MCF 10A (cell line): ENCODE measurements around the gene TRAK1. TPM values are rescaled to one million over a fixed set of nuclear protein-coding genes. Genes with fewer than 3 reads are reported as not detected.

Experiments
- BruUV-seq: library from RNA; stranded (reverse); fragments of 400-500 nt; replicated peaks from 2 replicates; lab custom pipeline; 2021; lab: Mats Ljungman, UMichigan
- CTCF ChIA-PET: fragments of 300-600 bp; sonication (Branson Sonifier 250); formaldehyde crosslinking; extraction: SDS; loops from one replicate; lab custom pipeline; 2021; ENCODE audit warnings: antibody characterized with exemption, inconsistent platforms; lab: Yijun Ruan, JAX
- POLR2A ChIA-PET: fragments of 300-600, 350-650 bp; sonication (Branson Sonifier 250); formaldehyde crosslinking; extraction: SDS; loops from one replicate; lab custom pipeline; 2020; ENCODE audit warnings: antibody characterized with exemption, inconsistent platforms; lab: Yijun Ruan, JAX
- DNase-seq: peaks from one replicate; pipeline ENCODE4 v3.0.0-alpha.2; 2018; ENCODE audit not compliant: unreplicated experiment
- H3K27ac Mint-ChIP-seq: one replicate; pipeline ENCODE4 v1.8.0; 2022; ENCODE audit warnings: mild to moderate bottlenecking, low read depth, mixed read lengths; ENCODE audit not compliant: unreplicated experiment
- H3K27me3 Mint-ChIP-seq: one replicate; pipeline ENCODE4 v1.8.0; 2022; ENCODE audit warnings: mixed read lengths; ENCODE audit not compliant: insufficient read depth, unreplicated experiment
- H3K36me3 Mint-ChIP-seq: one replicate; pipeline ENCODE4 v1.8.0; 2022; ENCODE audit warnings: mild to moderate bottlenecking, moderate library complexity, mixed read lengths; ENCODE audit not compliant: insufficient read depth, unreplicated experiment
- H3K4me1 Mint-ChIP-seq: one replicate; pipeline ENCODE4 v1.8.0; 2022; ENCODE audit warnings: mixed read lengths; ENCODE audit not compliant: insufficient read depth, unreplicated experiment
- H3K4me3 Mint-ChIP-seq: one replicate; pipeline ENCODE4 v1.8.0; 2022; ENCODE audit warnings: mild to moderate bottlenecking, moderate library complexity, mixed read lengths; ENCODE audit not compliant: unreplicated experiment
- H3K9me3 Mint-ChIP-seq: one replicate; pipeline ENCODE4 v1.8.0; 2022; ENCODE audit warnings: mixed read lengths; ENCODE audit not compliant: unreplicated experiment
- intact Hi-C: fragments of 100-400 bp; cut with micrococcal nuclease; formaldehyde crosslinking; loops from 2 replicates; pipeline ENCODE4 v1.14.1; 2022
- total RNA-seq: library from RNA; stranded (reverse); gene quantifications from 2 replicates; pipeline ENCODE4 v1.2.3, GENCODE V29; 2022
- TF ChIP-seq, protein P1 (sequence below): fragments of 200-600 bp; IDR thresholded peaks from one replicate; pipeline ENCODE4 v1.8.0; 2022; ENCODE audit warnings: antibody characterized with exemption, mild to moderate bottlenecking; ENCODE audit not compliant: unreplicated experiment

TRAK1 gene
- total RNA-seq, 1 experiment from 2014 or later: 33.2 TPM

DNA sequence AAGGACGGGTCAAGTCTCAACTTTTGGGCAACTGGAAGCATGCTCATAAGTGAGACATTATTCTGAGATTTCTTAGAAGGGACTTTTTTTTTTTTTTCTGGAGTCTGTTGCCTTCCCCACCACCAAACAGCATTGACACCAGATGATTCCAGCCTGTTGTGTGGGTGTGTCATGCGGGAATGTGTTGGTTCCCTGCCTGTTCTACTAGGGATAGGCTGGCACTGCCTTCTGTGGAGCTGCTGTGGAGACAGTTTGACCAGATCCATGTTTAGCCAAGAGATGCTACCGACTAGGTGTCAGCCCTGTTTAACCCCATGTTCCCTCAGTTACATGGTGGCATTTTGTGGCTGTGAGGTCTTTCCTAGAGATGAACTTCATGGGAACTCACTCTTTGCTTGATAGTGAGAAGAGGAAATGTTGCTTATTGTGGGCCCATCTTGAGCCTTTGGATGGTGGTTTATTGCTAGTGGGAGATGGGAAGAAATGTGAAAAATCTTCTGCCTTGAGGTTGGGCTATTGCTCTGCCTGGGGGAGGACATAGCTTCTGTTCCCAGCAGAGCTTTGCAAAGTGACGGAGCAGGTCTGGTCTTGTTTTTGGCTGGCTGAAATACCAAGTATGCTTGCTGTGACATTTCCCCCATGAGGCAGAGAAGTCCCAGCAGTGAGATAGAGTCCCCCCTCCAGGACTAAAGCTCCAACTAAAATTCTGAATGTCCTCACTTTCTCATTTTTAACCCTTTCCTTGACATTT, 31.3 kb downstream of the TRAK1 start:
- TF ChIP-seq, protein P1, sequence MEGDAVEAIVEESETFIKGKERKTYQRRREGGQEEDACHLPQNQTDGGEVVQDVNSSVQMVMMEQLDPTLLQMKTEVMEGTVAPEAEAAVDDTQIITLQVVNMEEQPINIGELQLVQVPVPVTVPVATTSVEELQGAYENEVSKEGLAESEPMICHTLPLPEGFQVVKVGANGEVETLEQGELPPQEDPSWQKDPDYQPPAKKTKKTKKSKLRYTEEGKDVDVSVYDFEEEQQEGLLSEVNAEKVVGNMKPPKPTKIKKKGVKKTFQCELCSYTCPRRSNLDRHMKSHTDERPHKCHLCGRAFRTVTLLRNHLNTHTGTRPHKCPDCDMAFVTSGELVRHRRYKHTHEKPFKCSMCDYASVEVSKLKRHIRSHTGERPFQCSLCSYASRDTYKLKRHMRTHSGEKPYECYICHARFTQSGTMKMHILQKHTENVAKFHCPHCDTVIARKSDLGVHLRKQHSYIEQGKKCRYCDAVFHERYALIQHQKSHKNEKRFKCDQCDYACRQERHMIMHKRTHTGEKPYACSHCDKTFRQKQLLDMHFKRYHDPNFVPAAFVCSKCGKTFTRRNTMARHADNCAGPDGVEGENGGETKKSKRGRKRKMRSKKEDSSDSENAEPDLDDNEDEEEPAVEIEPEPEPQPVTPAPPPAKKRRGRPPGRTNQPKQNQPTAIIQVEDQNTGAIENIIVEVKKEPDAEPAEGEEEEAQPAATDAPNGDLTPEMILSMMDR: no peak
- peaks cover 38% of the 10 kb centered on the region for H3K4me1 Mint-ChIP-seq
- peaks cover 14% of the 10 kb centered on the region for H3K36me3 Mint-ChIP-seq
- H3K4me3 Mint-ChIP-seq: peak overlapping the region; percentile 28
- BruUV-seq: no TSS peak
- POLR2A ChIA-PET: interaction anchor here (0.7 to 1.6 kb wide), 8 partner anchors 13 to 76 kb away, joined by 3 to 12 read pairs (median 4); no protein-coding TSS in a partner anchor
- H3K9me3 Mint-ChIP-seq: no peaks in the 10 kb centered on the region
- peak overlapping the region; percentile 90 for H3K27ac Mint-ChIP-seq
- DNase-seq: peak; percentile 61
- no peaks in the 10 kb centered on the region for H3K27me3 Mint-ChIP-seq
- intact Hi-C loops: loop anchor here (10.0 kb wide), 1 partner anchor 1338 kb away; no protein-coding TSS in a partner anchor
- CTCF ChIA-PET: interaction anchor here (0.7 to 10.1 kb wide), 5 partner anchors 12 to 68 kb away, joined by 3 to 369 read pairs (median 3); no protein-coding TSS in a partner anchor

DNA sequence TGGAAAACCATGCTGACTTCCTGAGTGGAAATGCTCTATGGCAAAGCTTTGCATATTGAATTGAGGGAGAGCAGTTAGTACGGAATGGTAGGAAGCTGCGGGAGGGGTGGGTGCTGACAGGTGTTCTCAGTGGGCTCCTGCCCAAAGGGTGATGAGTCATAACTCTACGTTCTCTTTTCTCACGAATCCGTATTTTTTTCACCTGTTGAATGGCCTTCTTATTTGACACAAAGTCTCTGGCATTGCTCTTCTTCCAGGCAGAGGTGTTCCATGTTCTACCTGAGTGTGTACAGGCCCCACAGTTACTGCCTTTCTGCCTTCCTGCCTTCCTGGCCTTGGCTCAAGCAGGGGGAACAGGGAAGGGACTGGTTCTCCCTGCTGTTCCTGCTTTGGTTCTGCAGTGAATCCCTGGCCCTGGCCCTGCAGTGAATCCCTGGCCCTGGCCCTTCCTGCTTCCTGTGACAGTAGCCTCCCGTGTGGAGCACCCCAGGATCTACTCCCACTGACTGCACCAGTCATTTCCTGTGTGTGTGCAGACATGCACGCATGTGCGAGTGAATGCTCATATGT, 31.9 kb downstream of the TRAK1 start:
- H3K9me3 Mint-ChIP-seq: no peaks in the 10 kb centered on the region
- ChIA-PET CTCF (interaction anchor here (0.7 to 10.1 kb wide), 5 partner anchors 12 to 67 kb away, joined by 3 to 369 read pairs (median 3); no protein-coding TSS in a partner anchor), POLR2A (interaction anchor here (0.8 to 1.6 kb wide), 7 partner anchors 12 to 64 kb away, joined by 3 to 12 read pairs (median 5); no protein-coding TSS in a partner anchor)
- DNase-seq: peak; percentile 56
- peaks cover 36% of the 10 kb centered on the region for H3K4me1 Mint-ChIP-seq
- peak overlapping the region; percentile 90 for H3K27ac Mint-ChIP-seq
- intact Hi-C loops: loop anchor here (10.0 kb wide), 1 partner anchor 1338 kb away; no protein-coding TSS in a partner anchor
- peak overlapping the region; percentile 58 for H3K4me3 Mint-ChIP-seq
- H3K27me3 Mint-ChIP-seq: no peaks in the 10 kb centered on the region
- no TSS peak for BruUV-seq
- peaks cover 14% of the 10 kb centered on the region for H3K36me3 Mint-ChIP-seq
- TF ChIP-seq, protein P1: no peak

DNA sequence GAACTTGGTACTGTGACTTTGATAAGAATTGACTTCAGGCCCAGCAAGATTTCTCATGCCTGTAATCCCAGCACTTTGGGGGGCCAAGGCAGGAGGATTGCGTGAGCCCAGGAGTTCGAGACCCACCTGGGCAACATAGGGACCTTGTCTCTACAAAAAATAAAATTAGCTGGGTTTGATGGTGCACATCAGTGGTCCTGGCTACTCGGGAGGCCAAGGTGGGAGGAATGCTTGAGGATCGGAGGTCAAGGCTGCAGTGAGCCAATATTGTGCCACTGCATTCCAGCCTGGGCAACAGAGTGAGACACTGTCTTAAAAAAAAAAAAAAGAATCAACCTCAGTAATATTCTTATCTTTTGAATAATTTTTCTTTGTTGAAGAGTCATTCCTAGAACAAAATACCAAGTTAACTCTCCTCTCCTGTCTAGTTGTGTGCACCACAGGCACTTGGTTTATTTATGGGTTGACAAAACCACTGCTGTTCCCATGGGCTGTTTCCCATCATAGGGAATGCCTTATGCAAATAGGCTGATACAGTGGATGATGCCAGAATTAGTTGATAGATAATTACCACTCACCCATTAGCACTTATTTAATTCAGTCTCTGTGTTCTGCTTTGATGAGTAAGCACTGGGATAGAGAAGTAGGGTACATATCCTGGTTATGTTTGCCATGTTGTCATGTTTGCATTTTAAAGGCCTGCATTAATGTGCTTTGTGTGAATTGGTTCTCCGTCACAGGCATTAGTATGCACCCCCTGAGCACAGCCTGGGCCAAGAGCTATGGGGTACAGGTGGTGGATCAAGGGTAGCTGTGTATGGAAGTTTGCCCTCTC, 32.9 kb downstream of the TRAK1 start:
- ChIA-PET CTCF (interaction anchor here (0.5 to 10.1 kb wide), 5 partner anchors 66 to 1597 kb away, joined by 3 to 369 read pairs (median 3); no protein-coding TSS in a partner anchor), POLR2A (interaction anchor here (1.2 to 1.5 kb wide), 3 partner anchors 20 to 36 kb away, joined by 3 read pairs; no protein-coding TSS in a partner anchor)
- Mint-ChIP-seq H3K27ac (peak overlapping the region; percentile 90), H3K4me3 (peak overlapping the region; percentile 58), H3K4me1 (peaks cover 32% of the 10 kb centered on the region), H3K9me3 (no peaks in the 10 kb centered on the region), H3K36me3 (peaks cover 14% of the 10 kb centered on the region), H3K27me3 (no peaks in the 10 kb centered on the region)
- DNase-seq: no peak
- BruUV-seq: no TSS peak
- TF ChIP-seq, protein P1: no peak
- intact Hi-C loops: loop anchor here (10.0 kb wide), 1 partner anchor 1339 kb away; no protein-coding TSS in a partner anchor
